Nephron progenitor cell (in vitro differentiated cells): Measurements from ENCODE around the gene MED17.

Source experiments
- DNase-seq: peaks from one replicate; pipeline ENCODE4 v3.0.0; 2021
- H3K27ac Mint-ChIP-seq: 2 replicates; pipeline ENCODE4 v1.8.0; 2021; ENCODE audit warnings: mild to moderate bottlenecking, moderate library complexity, mixed read lengths
- H3K27me3 Mint-ChIP-seq: 2 replicates; pipeline ENCODE4 v1.8.0; 2021; ENCODE audit warnings: mild to moderate bottlenecking, low read depth, mixed read lengths; ENCODE audit not compliant: poor library complexity
- H3K36me3 Mint-ChIP-seq: 2 replicates; pipeline ENCODE4 v1.8.0; 2021; ENCODE audit warnings: low read depth, mixed read lengths
- H3K4me1 Mint-ChIP-seq: 2 replicates; pipeline ENCODE4 v1.8.0; 2021; ENCODE audit warnings: mixed read lengths
- H3K4me3 Mint-ChIP-seq: 2 replicates; pipeline ENCODE4 v1.8.0; 2021; ENCODE audit warnings: mild to moderate bottlenecking, moderate library complexity, mixed read lengths
- H3K9me3 Mint-ChIP-seq: 2 replicates; pipeline ENCODE4 v1.8.0; 2021; ENCODE audit warnings: mild to moderate bottlenecking, moderate library complexity, mixed read lengths
- TF ChIP-seq, protein P1 (sequence below): fragments of 200-600 bp; sonication (generic); IDR thresholded peaks from 2 replicates; pipeline ENCODE4 v1.5.0; 2021; ENCODE audit warnings: antibody characterized with exemption

Gene MED17

DNA sequence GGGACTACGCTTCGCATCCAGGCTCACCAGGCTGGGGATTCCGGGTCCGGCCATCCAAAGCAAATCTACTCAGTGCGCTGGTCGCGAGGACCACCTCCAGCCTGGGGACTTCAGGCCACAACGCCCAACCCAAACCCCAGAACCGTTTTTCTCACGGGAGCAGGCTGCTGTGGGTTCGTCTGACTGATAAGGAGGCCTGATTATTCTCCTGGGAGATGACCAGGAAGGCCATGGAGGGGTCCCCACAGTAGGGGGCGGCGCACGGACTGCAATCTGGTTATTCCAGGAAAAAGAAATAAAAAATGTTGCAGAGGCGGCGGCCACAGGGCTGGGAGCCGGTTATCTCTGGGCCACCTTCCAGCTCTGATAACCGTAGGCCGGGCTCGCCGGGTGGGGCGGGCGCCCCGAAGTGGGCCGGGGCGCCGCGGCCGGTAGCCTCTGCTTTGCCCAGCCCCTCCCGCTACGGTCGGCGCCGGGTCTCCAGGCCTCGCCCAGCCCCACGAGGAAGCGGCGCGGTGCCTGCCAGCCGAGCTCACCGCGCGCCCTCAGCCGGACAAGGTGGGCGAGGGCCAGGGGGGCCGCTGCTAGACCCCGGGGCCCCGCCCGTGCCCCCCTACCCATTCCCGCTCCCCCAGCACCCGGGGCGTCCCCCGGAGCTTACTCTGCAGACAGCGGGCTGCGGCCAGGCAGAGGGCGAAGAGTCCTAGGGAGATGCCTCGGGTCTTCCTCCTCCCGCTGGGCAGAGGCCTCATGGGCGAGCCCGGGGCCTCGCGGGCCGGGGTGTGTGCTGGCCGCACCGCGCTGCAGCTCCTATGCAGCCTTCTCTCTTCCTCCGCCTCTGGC is 65.9 kb downstream of the MED17 start:
- Mint-ChIP-seq H3K27me3 (no peaks in the 10 kb centered on the region), H3K4me3 (no peak overlapping the region), H3K4me1 (peaks cover 12% of the 10 kb centered on the region), H3K27ac (no peak overlapping the region), H3K9me3 (no peaks in the 10 kb centered on the region), H3K36me3 (no peaks in the 10 kb centered on the region)
- TF ChIP-seq, protein P1, sequence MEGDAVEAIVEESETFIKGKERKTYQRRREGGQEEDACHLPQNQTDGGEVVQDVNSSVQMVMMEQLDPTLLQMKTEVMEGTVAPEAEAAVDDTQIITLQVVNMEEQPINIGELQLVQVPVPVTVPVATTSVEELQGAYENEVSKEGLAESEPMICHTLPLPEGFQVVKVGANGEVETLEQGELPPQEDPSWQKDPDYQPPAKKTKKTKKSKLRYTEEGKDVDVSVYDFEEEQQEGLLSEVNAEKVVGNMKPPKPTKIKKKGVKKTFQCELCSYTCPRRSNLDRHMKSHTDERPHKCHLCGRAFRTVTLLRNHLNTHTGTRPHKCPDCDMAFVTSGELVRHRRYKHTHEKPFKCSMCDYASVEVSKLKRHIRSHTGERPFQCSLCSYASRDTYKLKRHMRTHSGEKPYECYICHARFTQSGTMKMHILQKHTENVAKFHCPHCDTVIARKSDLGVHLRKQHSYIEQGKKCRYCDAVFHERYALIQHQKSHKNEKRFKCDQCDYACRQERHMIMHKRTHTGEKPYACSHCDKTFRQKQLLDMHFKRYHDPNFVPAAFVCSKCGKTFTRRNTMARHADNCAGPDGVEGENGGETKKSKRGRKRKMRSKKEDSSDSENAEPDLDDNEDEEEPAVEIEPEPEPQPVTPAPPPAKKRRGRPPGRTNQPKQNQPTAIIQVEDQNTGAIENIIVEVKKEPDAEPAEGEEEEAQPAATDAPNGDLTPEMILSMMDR = no peak
- DNase-seq = no peak

DNA sequence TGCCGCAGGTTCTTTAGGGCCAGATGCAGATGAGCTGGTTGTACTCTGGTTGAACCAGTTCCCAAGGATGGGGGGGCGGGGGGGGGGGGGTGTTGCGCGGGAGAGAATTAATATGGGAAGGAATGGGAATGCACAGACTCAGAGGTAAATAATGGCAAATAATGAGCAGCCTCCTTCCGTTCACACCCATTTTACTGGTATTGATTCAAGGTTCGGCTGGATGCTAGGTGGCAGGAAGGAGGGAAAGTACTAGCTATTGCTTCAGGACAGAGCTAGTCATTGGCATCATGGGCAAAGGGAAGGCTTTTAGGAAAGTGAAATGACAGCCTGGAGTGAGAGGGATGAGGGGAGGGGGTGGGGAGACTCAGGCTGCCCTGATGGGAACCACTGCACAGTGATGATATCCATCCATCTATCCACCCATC is 66.5 kb downstream of the MED17 start, which contains the start of gene VSTM5:
TSS of gene VSTM5 (minus strand) at position 25 of the 425 bp plus-strand sequence. CDS start 116 bp downstream, outside the sequence.
- H3K4me1 Mint-ChIP-seq = peaks cover 12% of the 10 kb centered on the region
- no peak for DNase-seq
- H3K27me3 Mint-ChIP-seq = peaks cover 3% of the 10 kb centered on the region
- no peaks in the 10 kb centered on the region for H3K9me3 Mint-ChIP-seq
- H3K36me3 Mint-ChIP-seq = no peaks in the 10 kb centered on the region
- TF ChIP-seq, protein P1 = no peak
- H3K27ac Mint-ChIP-seq = no peak within 1 kb of the TSS
- no peak within 1 kb of the TSS for H3K4me3 Mint-ChIP-seq

DNA sequence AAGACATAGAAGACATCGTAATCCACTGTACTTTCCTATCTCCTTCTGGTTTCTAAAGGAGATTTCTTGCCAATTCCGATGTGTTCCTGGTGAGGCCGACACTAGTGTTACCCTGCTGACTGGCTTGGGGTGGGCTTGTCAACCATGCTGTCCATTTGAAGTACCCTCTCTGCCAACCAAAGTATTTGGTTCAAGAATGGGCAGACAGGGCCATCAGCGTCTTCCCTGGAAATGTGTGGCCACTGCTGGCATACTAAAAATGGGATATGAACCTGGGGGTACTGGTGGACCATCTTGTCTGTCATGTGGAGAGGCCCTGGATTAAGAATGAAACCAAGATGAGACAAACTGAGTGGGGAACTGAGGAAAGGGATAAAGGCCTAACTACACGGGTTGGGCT is 68.2 kb downstream of the MED17 start:
- peaks cover 19% of the 10 kb centered on the region for H3K4me1 Mint-ChIP-seq
- no peak overlapping the region for H3K27ac Mint-ChIP-seq
- H3K36me3 Mint-ChIP-seq = no peaks in the 10 kb centered on the region
- H3K4me3 Mint-ChIP-seq = no peak overlapping the region
- TF ChIP-seq, protein P1 = no peak
- H3K27me3 Mint-ChIP-seq = peaks cover 3% of the 10 kb centered on the region
- DNase-seq = no peak
- no peaks in the 10 kb centered on the region for H3K9me3 Mint-ChIP-seq

DNA sequence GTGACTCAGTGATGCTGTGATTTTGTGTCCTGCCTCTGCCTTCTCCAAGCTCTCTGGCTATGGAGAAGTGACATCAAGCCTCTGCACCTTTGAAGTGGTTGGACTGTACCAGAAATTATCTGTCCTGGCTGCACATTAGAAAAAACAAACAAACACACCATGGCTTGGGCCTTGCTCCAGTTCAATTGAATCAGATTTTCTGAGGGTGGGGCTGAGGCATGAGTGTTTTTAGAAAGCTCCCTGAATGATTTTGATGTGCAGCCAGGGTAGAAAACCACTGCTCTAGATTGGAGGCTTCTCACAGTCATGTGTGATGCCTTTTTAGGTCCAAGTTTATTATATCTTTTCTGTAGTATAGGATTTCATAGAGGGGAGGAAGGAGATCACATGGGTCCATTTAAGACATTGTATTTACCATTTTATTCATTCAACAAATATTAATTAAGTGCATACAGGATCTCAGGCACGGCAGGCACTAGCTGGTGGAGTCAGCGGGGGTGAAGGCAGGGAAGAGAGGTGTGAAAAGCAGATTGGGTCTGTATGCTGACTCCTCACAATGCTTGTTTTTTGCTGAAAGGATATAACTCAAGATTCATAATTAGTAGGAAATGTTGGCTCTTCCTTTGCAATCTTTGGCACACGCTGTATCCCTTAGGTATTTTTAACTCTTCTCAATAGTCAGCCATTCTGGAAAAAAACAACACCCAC is 73.5 kb downstream of the MED17 start:
- Mint-ChIP-seq H3K36me3 (no peaks in the 10 kb centered on the region), H3K27ac (no peak overlapping the region), H3K4me1 (peaks cover 43% of the 10 kb centered on the region), H3K27me3 (peaks cover 3% of the 10 kb centered on the region), H3K4me3 (no peak overlapping the region), H3K9me3 (no peaks in the 10 kb centered on the region)
- TF ChIP-seq, protein P1 = no peak
- DNase-seq = no peak

DNA sequence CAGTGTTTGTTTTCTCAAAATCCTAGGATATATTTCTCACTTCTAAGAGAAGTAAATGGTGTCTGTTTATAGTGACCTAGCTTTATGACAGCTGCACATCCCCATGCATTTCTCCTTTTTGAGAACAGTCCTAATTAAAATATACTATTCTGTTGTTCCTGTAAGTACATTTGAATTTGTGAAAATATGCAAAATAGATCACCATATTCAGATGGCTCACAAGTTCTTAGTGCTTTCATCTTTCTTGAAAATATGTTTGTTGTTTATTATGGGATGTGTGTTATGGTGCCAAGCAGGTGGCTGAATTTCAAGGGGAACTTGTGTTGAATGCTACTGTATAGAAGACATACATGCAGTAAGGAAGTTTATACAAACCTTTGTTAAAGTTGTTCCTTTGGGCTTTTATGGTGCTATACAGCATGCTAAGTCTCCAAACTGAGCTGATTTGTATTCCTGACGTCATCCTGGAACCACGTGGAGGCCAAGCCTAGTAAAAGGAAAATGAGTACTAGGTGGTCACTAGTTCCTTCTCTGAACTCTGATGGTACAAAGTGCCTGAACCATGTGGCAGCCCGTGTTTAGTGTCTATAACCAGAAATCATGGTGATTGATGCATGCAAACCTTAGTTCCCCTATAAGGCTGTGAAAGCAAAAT is 74.2 kb downstream of the MED17 start:
- H3K9me3 Mint-ChIP-seq = no peaks in the 10 kb centered on the region
- TF ChIP-seq, protein P1 = no peak
- no peaks in the 10 kb centered on the region for H3K36me3 Mint-ChIP-seq
- peaks cover 3% of the 10 kb centered on the region for H3K27me3 Mint-ChIP-seq
- no peak overlapping the region for H3K4me3 Mint-ChIP-seq
- DNase-seq = no peak
- no peak overlapping the region for H3K27ac Mint-ChIP-seq
- peaks cover 36% of the 10 kb centered on the region for H3K4me1 Mint-ChIP-seq
